Stimulated activated CD4-positive, alpha-beta T cell treated with anti-CD3 and anti-CD28 coated beads, Interleukin-1b, Interleukin-23, amount 100 ng/mL, for 48 hours (primary cell): ENCODE measurements around the gene PXK.
A peak's percentile ranks its signal among the peaks of the same experiment; 100 is the strongest.
"Not testable (repeated sequence)": the region's sequence is repeated elsewhere in the genome, so short reads cannot be mapped to it uniquely, and the experiment has no call there.

ENCODE experiments used
- DNase-seq: peaks from one replicate; pipeline ENCODE4 v3.0.0-alpha.2; 2020

Gene PXK

DNA sequence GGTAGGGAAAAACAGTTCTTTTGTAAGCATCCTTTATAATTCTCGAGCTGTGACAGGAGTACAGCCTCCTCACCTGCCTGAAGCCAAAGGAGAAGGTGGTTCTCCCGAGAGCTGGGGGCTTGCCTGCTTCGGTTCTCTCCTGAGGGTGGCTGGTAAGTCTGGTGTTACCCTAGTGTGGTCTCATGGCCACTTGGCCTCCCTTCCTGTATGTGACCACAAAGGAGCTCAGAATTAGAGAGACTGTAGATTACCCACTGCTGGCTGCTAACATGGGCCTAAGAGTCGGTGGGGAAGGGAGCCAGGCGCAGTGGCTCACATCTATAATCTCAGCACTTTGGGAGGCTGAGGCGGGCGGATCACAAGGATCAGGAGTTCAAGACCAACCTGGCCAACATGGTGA lies 88.3 kb downstream of the PXK start:
- no peak for DNase-seq

DNA sequence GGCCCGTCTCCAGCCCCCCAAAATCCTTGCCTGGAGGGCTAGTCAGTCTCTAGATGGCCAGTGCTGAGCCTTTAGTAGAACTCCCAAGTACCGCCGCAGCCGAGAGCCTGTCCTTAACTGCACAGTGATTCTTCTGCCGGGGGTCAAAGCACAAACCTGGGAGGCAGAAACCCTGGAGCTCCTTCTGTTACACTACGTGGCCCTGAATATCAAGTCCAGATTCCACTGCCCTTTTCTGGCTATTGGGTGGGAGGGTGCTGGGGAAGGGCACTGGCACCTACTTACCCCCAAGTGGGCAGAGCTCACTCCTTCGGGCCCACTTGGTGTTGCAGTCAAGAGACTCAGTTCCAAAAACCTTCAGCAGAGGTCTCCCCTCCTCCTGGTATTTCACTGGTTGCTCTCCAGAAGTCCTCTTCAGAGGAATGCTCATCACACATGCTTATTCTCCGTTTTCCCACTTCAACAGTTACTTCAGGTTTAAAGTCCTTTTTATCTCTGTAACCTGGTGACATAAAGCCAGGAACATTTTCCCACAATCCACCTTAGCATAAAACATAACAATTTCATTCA lies 90.1 kb downstream of the PXK start:
- DNase-seq: no peak

DNA sequence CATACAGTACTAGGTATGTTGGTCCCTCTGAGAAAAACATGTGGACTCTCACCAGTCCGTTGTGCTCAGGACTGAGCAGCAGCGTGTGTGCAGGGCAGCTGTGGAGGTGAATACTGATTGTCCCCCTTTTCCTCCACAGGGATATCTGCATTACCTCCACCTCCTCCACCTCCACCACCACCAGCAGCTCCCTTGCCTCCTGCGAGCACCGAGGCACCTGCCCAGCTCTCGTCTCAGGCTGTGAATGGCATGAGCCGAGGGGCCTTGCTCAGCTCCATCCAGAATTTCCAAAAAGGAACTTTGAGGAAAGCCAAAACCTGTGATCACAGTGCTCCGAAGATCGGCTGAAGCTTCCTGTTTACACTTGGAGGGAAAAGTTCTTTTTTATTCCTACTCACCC lies 91.9 kb downstream of the PXK start:
- DNase-seq: no peak

- DNase-seq: no peak
Observed at GRCh38 chr3:58425782-58426181, 93.1 kb downstream of the PXK start.

DNA sequence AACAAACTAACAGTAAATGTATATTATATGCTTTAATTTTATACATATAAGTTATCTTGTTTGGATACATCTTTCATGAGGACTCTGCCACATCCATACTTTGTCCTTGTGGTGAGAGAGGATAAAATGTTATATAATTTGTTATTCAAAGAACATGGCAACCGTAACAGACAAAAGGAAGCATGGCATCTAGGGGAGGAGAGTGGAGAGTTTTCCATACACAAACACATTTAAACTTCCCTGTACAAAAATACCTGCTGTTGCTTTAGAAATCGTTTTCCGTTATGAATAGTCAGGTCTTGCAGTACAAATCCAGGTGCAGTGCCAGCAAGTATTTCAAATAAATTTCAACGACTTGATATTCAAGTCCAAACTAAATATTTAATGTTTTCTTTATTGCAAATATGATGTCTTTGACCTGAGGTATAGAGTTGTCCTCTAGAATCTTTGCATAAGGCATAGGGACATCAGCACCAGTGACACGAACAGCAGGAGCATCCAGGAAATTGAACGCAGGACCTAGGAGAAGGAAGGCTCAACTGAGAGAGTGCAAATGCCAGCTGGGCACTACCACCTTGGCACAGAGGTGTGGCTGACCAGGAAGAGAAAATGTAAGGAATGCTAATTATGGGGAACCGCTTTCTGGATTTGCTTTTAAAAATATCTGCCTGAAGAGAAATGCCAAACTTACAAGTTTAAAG lies 95.1 kb downstream of the PXK start:
- DNase-seq: no peak

- no peak for DNase-seq
Observed at GRCh38 chr3:58429657-58430056, 97.0 kb downstream of the PXK start.

- DNase-seq: no peak
Observed at GRCh38 chr3:58432905-58433304, 100.2 kb downstream of the PXK start.

GRCh38 chr3:58433400-58434167 lies 100.9 kb downstream of the PXK start, which contains the start of gene PDHB:
Gene PDHB (minus strand): TSS chr3:58433832. CDS start chr3:58433809, 23 bp downstream.
- peak; percentile 90 for DNase-seq

DNA sequence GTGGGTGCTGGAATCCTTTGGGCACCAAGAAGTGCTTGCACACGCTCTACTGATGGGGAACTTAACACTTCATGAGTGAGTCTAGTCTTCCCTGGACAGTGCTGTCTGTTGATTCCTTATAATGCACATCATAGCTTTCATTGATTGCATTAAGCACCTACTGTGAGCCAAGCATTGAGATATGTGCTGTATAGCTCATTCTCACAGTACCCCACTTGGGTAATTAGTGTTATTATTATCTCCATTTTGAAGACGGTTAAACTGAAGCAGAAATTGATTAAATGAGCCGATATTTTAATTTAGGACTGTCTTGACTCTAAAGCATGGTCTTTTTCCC lies 101.4 kb downstream of the PXK start:
- DNase-seq: no peak

DNA sequence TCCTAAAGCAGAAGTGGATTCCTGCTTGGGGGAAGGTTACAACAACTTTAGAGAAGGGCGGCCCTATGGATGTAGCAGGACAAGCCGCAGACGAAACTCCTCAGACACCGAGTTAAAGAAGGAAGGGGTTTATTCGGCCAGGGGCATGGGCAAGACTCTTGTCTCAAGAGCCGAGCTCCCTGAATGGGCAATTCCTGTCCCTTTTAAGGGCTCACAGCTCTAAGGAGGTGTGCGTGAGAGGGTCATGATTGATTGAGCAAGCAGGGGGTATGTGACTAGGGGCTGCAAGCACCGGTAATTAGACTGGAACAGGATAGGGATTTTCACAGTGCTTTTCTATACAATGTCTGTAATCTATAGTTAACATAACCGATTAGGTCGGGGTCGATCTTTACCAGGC lies 101.8 kb downstream of the PXK start:
- DNase-seq: no peak

- DNase-seq: no peak
Observed at GRCh38 chr3:58434990-58435389, 102.3 kb downstream of the PXK start.

DNA sequence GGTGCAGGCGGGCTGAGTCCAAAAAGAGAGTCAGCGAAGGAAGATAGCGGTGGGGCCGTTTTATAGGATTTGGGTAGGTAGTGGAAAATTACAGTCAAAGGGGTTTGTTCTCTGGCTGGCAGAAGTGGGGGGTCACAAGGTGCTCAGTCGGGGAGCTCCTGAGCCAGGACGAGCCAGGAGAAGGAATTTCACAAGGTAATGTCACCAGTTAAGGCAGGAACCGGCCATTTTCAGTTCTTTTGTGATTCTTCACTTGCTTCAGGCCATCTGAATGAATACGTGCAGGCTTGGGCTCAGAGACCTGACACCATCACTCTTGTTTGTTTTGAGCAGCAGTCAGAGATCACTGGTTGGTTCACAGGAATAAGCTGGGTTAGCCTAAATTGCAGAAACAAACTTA lies 104.6 kb downstream of the PXK start:
- DNase-seq: not testable (repeated sequence)

GRCh38 chr3:58440996-58441355 lies 108.3 kb downstream of the PXK start:
- DNase-seq: not testable (repeated sequence)

DNA sequence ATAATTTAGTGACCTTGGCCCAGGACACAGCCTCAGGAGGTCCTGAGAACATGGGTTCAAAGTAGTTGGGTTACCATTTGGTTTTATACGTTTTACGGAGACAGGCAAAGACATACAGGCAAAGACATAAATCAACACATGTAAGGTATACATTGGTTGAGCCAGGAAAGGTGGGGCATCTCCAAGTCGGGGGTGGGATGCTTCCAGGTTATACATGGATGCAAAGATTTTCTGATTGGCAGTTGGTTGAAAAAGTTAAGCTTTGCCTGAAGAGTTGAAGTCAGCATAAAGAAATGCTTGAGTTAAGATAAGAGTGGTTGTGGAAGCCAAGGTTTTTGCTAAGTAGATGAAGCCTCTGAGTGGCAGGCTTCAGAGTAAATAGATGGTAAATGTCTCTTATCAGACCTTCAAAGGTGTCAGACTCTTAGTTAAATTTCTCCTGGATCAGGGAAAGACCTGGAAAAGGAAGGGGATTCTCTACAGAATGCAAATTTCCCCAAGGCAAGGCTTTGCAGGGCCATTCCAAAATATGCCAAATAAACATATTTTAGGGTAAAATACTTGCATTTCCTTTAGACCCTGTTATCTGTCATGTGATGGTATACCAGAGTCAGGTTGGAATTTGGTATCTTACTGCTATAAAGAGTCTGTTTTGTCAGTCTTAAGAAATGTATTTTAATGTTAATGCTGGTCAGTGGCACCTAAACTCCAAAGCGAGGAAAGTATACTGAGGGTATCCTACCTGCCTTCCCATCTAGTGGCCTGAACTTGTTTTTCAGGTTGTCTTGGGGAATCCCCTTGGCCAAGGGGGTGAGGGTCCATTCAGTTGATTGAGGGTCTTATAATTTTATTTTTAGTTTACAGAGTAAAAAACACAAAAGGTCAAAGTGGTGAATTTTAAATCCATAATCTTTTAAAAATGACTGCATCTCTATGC lies 109.1 kb downstream of the PXK start:
- DNase-seq: no peak

DNA sequence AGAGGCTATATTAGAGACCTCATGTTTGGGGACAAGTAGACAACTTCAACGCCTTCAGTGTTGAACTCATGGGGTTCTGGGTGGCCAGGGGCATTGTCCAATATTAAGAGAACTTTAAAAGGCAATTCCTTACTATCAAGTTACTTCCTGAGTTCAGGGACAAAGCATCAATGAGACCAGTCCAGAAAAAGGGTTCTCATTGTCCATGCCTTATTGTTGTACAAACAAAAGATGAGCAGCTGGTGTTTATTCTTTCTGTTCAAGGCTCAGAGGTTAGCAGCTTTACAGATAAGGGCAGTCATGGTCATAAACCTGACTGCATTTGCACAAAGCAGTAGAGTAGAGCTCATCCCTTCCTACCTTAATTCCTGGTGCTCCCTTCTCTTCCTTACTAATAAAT lies 119.5 kb downstream of the PXK start:
- DNase-seq: no peak

DNA sequence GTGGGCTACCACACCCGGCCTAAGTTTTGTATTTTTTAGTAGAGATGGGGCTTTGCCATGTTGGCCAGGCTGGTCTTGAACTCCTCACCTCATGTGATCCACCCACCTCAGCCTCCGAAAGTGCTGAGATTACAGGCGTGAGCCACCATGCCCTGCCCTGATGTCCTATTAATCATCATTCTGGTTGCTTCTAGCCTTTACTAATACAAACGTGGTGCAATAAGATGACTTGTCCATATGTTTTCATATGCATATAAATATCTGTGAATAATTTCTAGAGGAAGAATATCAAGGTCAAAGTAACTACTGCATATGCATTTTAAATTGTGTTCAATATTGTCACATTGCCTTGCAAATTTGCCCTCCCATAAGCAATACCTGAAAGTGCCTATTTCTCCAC lies 126.5 kb downstream of the PXK start:
- no peak for DNase-seq

- DNase-seq: no peak
Observed at GRCh38 chr3:58462829-58463180, 130.1 kb downstream of the PXK start.

GRCh38 chr3:58463181-58463941 lies 130.7 kb downstream of the PXK start:
- DNase-seq: peak; percentile 87

- DNase-seq: no peak
Observed at GRCh38 chr3:58463942-58464271, 131.2 kb downstream of the PXK start.

- peak; percentile 27 for DNase-seq
Observed at GRCh38 chr3:58464866-58465265, 132.2 kb downstream of the PXK start.

DNA sequence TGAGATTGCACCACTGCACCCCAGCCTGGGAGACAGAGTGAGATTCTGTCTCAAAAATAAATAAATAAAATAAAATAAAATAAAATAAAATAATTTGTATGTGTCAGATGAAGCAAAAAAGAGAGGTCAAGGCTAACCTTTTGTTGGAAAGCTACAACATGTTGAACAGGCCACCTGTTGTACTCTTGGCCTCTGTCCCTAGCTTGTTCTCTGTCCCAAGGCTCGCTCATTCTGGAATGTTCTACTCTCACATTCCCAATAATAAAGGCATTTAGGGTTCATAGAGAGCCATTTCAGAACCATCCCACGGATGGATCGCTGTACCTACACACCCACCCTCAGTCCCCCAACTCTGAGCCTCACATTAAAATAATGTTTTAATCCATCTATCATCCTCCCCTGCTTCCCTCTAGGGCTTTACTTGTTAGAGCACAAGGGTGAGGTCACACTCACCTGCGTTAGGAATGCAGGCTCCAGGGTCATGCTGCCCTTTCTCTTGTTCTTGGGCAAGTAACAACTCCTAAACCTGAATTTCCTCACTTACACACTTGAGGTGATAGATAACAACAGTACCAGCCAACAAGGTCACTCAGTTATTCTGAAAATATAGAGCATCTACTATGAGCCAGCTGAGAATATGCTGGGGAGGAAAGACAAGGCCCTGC lies 134.3 kb downstream of the PXK start:
- no peak for DNase-seq

DNA sequence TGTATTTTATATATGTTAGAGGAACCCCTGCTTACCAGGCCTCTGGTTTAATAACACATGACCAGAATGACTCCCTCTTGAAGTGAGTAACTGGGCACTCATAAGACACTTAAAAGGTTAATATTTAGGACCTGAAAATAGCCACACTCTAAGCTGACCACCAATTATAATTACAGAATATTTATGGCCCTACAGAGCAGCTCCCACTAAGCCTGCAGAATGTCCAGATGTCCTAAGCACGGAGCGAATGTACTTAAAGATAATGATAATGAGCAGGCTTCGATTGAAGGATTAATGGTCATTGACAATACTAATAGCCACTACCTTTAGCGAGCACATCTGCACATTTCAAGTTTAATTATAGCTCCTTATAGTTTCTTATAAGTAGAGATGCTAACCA lies 136.4 kb downstream of the PXK start:
- DNase-seq: no peak
